DLD1 (cell line): Measurements from ENCODE around the gene ZNF329.

Experiments
- in situ Hi-C: cut with HindIII; loops from 2 replicates; pipeline ENCODE4 v1.10.0; 2017; ENCODE audit warnings: low sequenced_read_pairs

ZNF329 gene

GRCh38 chr19:58123354-58123753 is 27.2 kb downstream of the ZNF329 start:
- in situ Hi-C loops = no loop called here

GRCh38 chr19:58118979-58119733 is 31.4 kb downstream of the ZNF329 start:
- in situ Hi-C loops = no loop called here

GRCh38 chr19:58117841-58118575 is 32.6 kb downstream of the ZNF329 start:
- in situ Hi-C loops = no loop called here

- in situ Hi-C loops = no loop called here
Measured at GRCh38 chr19:58108546-58108817, 42.1 kb downstream of the ZNF329 start.

GRCh38 chr19:58107778-58108545 is 42.6 kb downstream of the ZNF329 start:
- in situ Hi-C loops = no loop called here

GRCh38 chr19:58098682-58098998 is 51.9 kb downstream of the ZNF329 start:
- in situ Hi-C loops = no loop called here

GRCh38 chr19:58097781-58098681 is 52.6 kb downstream of the ZNF329 start, which contains the start of gene ZSCAN18:
ZSCAN18 (minus strand) TSS chr19:58098231; CDS start chr19:58090267, 7,964 bp downstream.
- in situ Hi-C loops = no loop called here

- in situ Hi-C loops = no loop called here
Measured at GRCh38 chr19:58097349-58097748, 53.2 kb downstream of the ZNF329 start.

GRCh38 chr19:58096884-58097283 is 53.7 kb downstream of the ZNF329 start:
- in situ Hi-C loops = no loop called here

- in situ Hi-C loops = no loop called here
Measured at GRCh38 chr19:58095328-58095727, 55.3 kb downstream of the ZNF329 start.

- in situ Hi-C loops = no loop called here
Measured at GRCh38 chr19:58093071-58093470, 57.5 kb downstream of the ZNF329 start.

GRCh38 chr19:58091251-58091995 is 59.2 kb downstream of the ZNF329 start:
- in situ Hi-C loops = no loop called here

- in situ Hi-C loops = no loop called here
Measured at GRCh38 chr19:58089846-58090245, 60.7 kb downstream of the ZNF329 start.

- in situ Hi-C loops = no loop called here
Measured at GRCh38 chr19:58088521-58089052, 62.0 kb downstream of the ZNF329 start.

- in situ Hi-C loops = no loop called here
Measured at GRCh38 chr19:58086825-58087710, 63.5 kb downstream of the ZNF329 start.

GRCh38 chr19:58085348-58085875 is 65.2 kb downstream of the ZNF329 start:
- in situ Hi-C loops = no loop called here

- in situ Hi-C loops = no loop called here
Measured at GRCh38 chr19:58084596-58085347, 65.8 kb downstream of the ZNF329 start.

- in situ Hi-C loops = no loop called here
Measured at GRCh38 chr19:58083021-58083420, 67.6 kb downstream of the ZNF329 start.
